ENCODE measurements around the gene CYTH1.

Gene CYTH1

DNA sequence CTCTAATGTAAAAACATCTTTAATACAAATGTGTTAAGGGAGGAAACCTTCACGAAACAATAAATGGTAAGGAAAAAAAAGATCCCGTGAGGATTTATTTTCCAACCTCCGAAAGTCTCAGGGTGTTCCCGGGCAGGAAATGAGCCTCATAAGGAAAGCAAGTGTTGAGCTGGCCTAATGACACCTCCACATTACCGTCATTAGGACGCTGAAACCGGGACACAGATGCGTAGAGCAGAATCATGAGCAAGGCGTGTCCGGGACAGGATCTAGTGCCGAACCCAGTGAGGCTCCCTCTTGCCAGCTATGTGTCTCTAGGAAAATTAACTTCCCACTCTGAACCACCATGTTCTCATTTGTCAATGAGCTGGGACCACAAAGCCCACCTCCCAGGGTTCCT lies 22.7 kb upstream of the CYTH1 start:
- DNase-seq = no peak

DNA sequence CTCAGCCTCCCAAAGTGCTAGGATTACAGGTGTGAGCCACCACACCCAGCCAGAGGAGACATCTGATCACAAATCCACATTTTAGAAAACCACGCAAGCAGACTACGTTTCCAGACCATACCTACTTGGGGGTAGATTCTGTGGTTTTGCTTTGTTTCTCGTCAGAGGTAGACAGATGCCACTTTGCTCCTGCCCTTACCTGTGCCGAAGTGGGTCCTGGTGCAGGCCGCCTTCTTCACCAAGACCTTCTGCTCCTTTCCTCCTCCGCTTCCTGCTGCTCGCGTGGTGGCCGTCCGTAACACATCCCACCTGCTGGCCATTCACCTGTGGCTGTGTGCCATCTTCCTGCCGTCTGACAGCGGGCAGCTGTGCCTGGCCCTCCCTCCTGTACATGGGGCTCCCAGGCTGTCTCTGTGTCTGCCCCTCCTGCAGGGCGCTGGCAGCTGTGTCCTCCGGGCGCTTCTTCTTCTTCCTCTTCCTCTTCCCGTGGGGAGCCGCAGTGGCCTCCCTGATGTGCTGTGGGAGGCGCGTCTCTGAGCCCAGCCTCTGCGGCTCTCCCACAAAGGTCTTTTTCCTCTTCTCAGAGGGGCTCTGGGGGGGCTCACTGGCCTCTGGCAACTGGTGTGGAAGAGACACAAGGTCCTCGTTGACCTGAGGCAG lies 21.2 kb upstream of the CYTH1 start:
- no peak for DNase-seq

DNA sequence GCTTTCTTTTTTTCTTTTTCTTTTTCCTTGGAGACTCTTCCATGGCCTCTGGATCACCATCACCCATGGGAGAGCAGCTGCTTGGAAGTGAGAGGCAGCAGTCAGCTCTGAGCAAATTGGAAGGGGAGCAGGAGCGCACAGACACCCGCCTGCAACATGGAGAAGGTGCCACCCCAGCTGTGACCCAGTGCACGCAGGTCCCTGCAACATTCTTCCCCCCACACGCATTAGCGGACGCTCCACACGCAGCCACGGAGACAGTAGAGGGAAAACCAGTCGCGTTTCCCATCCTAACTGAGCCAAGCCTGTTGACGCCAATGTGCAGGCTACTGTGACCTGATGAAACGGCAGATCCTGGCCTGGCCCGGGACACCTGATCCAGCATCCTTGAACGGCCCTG lies 20.4 kb upstream of the CYTH1 start:
- peak; percentile 17 for DNase-seq

DNA sequence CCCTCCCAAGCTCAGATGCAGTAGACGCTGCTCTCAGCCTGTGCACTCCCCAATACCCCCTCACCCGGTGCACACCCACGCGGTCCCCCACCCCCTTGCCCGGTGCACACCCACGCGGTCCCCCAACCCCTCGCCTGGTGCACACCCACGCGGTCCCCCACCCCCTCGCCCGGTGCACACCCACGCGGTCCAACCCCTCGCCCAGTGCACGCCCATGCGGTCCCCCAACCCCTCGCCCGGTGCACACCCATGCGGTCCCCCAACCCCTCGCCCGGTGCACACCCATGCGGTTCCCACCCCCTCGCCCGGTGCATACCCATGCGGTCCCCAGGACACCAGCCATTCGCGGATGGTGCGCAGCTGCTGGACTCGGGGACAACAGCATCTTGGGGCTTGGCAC lies 19.9 kb upstream of the CYTH1 start:
- DNase-seq = peak; percentile 25

DNA sequence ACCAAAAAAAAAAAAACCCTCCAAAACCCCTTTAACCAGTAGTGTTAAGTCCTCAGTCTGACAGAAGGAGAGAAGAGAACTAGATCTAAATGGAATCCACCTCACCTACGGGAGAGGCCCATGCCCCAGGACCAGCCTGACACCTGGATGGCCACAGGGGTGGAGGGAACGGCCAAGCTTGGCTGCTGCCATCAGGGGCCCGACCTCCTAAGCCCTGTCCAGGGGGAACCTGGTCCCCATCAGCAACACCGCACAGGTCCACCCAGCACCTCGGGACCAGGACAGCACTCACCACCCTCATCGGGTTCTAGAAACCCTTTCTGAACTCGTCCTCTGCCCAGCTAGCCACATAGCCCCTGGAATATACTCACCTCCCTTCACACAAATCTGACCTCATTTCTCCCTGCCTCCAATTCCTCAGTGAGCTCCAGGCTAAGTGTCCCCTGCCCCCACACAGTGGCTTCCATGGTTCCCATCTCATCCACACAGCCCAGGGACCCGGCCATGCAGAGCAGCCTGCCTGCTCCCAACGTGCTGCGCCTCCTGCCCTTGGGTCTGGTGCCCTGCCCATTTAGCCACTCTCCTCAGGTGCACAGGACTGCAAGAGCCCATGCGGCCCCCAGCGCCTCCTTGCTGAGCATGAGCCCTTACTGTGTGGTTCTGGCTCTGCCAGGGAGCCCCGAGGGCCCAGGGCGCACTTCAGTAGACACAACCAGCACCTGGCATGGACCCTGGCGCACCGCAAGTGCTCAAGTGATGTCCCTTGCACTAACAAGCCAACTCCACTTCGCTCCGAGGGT lies 18.3 kb upstream of the CYTH1 start:
- no peak for DNase-seq

DNA sequence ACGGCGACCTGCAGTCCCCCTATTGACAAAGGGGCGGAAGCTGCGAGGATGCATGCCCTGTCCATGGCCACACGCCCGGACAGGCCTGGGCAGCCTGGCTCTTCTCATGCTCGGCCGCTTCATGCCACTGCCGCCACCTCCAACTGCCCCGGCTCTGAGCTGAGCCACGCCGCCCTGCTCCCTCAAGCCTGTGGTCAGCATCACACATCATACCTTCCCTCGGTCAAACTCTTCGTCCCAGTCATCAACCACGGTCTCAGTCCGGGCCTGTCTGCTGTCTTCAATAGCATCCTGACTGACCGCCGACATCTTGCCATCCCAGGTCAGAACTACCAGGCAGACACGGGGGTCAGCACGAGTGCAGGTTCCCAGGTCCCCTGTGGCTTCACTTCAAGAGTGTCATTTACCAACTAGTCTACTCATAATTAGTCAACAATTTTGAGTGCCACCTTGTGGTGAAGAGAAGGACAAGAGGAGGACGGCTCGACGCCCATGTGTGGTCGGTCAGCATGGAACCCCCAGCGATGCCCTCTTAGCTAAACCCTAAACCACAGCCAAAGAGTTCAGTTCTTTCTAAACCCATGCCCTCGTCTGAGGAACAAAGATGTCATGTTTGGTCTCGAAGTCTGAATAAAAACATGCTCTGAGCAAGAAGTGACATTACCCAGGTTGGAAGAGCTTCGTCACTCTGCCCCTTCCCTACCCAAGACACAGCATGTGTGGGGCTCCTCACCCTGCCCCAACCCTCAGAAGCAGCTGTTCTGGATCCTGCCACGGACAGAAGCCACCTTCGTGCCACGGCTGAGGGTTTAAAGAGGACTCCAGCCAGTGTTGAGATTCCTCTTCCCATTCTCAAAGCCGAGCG lies 16.9 kb upstream of the CYTH1 start:
- DNase-seq = no peak

DNA sequence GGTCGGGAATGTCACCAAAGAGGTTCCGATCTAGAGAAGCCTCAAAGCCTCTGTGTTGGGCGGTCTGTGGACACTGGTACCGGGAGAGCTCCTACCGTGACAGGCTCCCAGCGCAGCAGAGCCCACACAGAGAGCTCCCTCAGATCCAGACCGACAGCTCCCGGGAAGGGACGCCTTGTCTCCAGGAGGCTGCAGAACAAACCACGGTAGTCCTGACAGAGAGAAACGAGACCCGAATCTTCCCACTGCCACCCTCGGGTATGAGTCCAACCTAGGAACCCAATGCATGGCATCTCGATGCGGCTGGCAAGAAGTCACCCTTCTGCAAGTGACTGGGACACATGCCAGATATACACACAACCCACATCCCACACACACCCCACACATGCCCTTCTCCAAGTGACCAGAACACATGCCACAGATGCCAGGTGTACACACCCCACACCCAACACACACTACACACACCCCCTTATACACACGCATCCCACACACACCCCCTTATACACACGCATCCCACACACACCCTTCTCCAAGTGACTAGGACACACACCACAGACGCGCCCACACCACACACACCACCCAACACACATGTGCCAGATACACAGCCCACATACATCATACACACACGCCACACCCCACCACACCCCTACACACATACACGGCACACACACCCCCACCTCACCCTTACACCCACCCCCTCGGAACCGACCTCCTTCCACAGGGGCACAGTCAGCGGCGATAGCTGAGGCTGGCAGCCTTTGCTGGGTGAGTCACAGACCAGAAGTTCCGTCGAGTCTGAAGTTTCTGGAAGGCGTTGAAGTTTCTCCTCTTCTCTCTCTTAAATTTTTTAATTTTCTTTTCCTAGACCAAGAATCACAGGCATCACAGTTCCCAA lies 15.9 kb upstream of the CYTH1 start:
- no peak for DNase-seq

DNA sequence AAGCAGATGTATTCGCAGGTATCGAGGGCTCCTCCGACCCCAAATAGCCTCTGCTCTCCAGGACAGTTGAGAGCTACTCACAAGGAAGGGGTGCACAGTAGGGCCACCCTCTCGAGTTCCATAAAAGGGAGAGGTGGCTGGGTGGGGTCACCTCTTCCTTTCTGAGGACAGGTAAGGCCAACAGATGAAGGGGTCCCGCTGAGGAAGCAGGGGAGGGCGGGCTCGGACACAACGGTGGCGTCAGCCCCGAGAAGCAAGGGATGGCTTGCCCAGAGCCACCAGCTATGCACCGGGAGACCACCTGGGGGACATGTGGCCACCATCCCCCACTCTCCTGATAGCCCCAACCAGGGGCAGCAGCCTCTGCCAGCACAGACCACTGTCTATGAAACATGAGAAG lies 15.1 kb upstream of the CYTH1 start:
- no peak for DNase-seq

DNA sequence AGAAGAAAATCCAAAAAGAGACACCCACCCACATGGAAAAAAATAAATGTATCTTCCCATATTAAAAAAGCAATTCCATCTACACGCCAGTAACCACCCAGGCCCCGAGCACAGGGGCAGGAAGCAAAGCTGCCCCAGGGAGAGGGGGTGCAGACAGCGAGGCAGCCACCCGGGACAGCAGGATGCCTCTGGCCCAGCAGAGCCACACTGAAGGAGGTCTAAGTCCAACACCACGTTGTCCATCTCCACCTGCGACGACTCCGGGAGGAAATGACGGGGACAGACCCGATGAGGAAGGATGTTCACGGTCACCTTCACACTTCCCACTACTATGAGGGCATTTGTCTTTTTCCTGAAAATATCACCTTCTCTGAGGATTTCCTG lies 14.4 kb upstream of the CYTH1 start:
- DNase-seq = no peak

DNA sequence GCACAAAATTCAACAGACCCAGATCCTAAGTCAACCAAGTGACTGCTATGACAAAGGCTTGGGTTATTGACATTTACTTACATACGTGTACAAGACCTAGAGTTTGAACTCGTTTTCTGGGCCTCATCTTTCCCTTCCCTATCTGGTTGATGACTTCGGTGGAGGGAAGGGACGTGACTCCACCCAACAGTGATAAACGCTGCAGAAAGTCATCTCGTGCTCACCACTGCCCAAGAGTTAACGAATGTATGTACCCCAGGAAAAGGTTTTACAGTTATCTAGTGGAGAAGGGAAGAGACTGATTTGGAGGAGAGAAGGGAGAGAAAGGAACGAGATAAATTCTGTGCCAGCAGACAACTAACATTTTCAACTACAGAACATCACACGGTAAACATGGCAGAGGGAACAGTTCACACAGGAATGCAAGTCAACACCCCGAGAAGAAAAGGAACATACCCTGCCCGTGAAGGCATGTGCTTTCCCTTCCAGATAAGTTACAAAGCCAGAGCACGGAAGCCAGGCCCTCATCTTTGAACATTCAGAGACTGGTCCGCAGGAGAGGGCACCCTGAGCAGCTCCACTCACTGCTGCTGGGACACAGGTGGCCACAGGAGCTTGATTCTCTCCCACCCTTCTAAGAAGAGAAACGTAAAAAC lies 13.9 kb upstream of the CYTH1 start:
- DNase-seq = no peak

DNA sequence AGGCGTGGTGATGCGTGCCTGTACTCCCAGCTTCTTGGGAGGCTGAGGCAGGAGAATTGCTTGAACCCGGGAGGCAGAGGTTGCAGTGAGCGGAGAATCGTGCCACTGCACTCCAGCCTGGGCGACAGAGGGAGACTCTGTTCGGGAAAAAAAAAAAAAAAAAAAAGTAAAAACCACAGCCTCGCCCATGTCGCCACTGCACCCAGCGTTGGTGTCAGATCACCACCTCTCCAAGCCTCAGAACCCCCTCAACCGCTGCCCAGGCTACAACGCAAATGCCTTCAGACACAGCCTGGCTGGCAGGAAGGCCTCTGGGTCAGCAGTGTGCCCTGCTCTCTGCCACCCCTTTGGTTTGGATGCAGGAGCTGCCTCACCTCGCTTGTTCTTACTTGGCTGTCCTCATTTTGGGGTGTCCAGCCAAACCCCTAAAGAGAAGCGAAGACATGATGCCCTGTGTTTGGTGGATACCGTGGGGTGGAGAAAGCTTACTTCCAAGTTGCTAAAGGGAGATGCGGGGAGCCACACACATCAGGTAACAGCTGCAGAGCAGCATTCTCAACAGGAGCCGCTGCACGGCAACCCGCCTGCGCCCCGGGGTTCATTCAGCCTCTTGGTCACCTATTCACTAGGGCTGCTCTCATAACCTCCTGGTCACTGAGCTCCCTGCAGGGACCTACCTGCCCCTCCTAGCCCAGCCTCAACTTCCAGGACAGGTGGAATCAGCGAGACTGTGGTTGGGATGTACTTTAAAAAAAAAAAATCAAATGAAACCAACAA lies 13.0 kb upstream of the CYTH1 start:
- DNase-seq = no peak

DNA sequence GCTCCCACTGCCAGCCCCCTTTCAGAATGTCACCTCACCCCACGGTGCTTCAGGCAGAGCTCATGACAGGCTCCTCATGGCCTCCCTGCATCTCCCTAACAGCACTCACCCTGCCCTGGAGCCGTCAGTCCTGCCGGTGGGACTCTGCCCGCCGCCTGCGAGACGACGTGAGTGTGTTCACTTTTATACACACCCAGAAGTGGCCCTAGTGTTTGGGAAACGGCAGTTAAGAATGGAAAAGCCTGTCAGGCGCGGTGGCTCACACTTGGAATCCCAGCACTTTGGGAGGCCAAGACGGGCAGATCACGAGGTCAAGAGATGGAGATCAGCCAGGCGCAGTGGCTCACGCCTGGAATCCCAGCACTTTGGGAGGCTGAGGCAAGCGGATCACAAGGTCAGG lies 12.3 kb upstream of the CYTH1 start:
- no peak for DNase-seq

DNA sequence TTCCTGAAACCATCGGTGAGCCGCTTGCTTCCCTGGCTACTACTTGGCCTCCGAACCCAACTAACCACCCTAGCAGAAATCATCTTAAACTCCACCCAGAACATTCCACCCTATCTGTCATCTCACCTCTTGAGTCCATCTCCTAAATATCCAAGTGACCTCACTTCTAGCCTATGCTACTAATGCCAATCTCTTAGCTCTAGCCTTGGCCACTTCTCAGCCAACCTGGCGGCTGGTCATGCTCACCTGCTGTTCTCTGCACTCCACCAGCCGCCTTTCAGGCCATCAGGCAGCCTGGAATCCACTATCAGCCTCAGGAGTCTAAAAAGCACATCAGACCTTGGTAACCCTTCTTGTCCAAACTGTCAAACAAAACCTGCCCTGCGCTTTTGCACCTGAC lies 11.9 kb upstream of the CYTH1 start:
- no peak for DNase-seq

DNA sequence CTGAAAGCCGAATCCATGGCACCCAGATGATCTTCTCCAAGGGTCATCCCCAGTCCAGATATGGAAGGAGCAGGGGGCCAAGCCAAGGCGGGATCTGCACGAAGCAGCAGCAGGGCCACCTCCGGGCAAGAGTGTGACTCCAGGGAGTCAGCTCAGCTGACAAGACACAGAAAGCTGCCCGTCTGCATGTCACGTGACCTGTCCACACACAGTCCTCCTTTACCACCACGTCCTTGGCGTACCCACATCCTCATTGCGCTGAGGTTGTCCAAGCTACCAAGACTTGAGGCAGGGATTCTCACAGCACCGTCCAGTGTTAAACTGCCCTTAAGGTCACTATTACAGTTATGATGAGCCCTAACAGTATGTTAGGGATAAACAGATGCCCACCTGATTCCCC lies 11.3 kb upstream of the CYTH1 start:
- no peak for DNase-seq

DNA sequence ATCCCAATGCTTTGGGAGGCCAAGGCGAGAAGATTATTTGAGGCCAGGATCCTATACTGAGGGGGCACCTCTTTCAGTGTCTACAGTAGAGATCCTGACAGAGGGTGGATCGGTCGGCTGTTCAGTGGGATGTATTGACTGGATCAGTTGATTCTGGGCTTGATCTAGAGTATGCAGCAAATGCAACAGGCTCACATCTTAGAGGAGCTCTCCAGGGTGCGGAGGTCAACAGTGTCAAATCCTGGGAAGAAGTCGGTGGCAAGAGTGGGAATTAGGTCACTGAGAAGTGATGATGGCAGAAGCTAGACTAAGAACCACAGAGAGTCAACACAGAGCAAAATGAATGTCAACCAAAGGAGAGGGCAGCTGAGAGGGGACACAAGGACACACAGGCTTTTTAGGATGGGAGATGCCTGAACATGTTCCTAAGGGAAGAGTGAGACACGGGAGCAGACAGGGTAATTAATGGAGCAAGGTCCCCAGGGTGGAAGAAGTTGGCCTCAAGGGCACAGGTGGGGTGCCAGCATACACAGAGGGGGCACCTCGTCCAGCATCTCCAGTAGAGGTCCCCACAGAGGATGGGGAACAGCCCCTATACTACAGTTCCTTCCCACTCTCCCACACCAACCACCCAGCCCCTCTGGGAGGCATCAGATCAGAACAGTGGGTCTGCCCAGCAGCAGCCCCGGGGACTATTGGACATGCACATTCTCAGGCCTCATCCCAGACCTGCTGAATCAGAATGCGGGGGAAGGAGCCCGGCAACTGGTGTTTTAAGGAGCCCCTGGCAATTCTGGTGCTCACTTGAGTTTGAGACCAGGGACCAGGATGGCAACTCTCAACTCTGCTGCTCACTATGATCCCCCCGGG lies 10.0 kb upstream of the CYTH1 start:
- DNase-seq = no peak

DNA sequence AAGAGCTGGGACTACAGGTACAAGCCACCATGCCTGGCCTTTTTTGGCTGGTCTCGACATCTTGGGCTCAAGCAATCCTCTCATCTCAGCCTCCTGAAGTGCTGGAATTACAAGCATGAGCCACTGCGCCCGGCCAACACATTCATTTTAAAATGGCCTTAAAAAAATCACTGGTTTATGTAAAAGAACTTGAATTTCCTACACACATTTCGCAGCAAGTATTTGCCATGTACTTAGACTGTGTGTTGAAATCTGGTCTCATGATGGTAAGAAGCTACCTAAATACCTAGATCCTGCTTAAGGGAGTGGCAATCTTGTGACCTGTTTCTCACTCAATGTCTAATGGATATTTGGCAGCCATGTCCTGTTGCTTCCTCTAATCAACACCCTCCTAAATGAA lies 8.5 kb upstream of the CYTH1 start:
- DNase-seq = peak; percentile 6

DNA sequence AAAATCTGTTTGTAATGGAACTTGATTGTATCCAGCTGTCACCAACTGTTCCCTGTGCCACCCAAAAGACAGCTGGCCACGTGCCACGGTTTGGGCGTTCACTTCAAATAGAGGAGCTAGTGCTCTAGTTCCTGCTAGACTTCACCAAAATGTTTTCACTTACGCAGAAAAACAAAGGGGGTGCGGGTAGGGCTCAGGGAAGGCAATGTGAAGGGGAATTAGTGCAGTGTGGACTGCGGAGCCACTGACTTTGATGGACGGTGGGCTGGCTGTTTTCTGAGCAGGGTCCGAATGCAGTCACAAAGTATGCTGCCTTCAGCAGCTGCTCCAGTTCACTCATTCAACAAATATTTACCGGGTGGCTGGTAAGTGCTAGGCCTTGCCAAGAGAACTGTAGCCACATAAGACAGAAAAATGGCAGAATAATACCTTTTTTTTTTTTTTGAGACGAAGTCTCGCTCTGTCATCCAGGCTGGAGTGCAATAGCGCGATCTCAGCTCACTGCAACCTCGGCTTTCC lies 7.6 kb upstream of the CYTH1 start:
- DNase-seq = peak; percentile 78

DNA sequence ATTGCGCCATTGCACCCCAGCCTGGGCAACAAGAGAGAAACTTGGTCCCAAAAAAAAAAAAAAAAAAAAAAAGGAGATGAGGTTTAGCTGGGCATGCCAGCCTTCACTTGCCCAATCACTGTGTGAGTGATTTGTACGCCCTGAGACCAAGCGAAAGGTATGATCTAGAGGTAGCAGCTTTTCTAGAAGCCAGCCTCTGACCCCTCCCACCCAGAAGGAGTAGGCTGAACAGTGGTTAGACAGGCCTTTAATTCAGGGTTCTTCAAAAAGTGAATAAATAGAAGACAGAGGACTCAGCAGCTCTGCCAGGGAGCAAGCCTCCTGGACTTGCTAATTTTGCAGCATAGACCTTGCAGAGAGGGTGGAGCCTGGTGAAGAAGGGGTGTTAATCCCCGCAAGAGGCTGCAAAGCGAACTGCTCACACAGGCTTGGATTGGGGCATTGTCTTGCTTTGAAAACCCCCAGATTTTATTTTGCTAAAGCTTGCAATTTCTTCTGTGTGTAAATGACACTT lies 7.1 kb upstream of the CYTH1 start:
- no peak for DNase-seq

DNA sequence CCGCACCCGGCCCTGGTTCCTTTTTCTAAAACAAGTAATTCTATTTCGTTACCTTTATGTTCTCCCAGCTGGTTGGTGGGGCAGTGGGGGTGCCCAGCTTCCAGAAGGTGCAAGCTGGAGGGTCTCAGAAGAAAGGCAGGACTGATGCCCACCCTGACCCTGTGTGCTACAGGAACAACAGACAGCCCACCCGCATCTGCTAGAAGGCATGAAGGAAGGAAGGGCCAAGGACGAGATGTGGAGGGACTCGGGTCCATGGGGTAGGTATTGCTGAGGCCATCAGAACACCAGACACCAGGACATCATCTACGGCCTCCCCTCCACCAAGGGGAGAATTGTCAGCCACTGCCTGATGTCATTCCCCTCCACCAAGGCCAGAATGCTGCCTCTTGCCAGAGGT lies 6.4 kb upstream of the CYTH1 start:
- DNase-seq = no peak

DNA sequence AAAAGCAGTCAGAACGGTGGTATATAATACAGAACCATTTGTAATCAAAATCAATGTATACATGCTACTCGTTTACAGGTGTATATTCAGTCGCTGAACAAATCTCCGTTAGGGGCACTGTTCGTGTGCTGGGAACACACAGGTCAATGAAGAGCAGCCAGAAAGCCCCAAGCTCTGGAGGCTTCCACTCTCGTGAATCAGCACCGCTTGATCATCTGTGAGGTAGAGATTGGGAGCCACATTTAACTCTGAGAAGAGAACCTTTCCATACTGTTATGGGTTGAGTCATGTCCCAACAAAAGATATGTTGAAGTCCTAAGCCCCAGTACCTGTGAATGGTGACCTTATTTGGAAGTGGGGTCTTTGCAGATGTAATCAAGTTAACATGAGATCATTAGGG lies 5.4 kb upstream of the CYTH1 start:
- no peak for DNase-seq

Measured in left hindlimb (tissue), 1 donor.